ENCODE data around the gene SLC7A10.

DNA sequence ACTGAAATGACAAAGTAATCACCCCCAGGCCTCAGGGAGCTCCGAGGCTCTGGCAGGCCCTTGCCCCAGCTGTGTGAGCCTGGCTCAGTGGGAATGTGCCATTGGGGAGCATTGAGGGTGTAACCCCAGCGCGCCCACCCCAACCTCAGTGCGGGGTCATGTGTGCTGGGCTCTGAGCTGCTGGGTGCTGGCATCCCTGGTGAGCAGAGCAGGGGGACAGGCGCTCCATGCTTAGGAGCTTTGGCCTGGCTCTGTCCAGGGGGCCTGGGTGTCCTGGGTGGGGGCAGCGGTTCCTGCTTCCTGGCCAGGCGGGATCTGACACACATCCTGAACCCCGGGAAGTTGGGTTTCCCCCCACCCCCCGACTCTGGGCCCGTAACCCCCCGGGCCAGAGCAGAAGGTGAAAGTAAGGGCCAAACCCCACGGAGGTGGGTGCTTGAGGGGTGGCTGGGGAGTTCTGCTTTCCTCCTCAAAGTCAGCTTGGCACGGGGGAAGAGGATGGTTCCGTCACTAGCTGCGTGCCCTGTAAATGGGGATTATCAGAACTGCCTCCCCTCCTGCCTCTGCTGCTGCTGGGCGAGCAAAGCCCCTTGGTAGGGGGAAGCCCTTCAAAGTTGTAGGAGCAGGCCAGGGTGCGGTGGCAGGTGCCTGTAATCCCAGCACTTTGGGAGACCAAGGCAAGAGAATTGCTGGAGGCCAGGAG is 29.9 kb downstream of the SLC7A10 start:
- TF ChIP-seq CTCF (IDR thresholded peaks at IDR 0.05 in 4 of 5, conservative IDR thresholded peaks at IDR 0.05 in 1 of 5) (no peak), POLR2A (IDR thresholded peaks at IDR 0.05) (no peak)
